H1 (cell line): Measurements from ENCODE around the gene MOB1B.

Experiments
- HDAC2 ChIP-seq, 2 experiments: fragments of 300-600 bp in 1 of 2; sonication (generic) in 1 of 2; IDR thresholded peaks; 2 replicates each; pipeline ENCODE4 v1.6.1; 2011 to 2012; ENCODE audit warnings: low read depth in 2 of 2, low read length in 2 of 2, mild to moderate bottlenecking in 2 of 2, moderate library complexity in 2 of 2, borderline replicate concordance in 1 of 2, inconsistent platforms in 1 of 2
- POLR2AphosphoS5 ChIP-seq: IDR thresholded peaks from 2 replicates; pipeline ENCODE4 v1.6.1; 2011; ENCODE audit warnings: low read depth, low read length
- YY1 ChIP-seq: IDR thresholded peaks from 2 replicates; pipeline ENCODE4 v1.6.1; 2011; ENCODE audit warnings: low read depth, mild to moderate bottlenecking, low read length
- ZNF274 ChIP-seq: IDR thresholded peaks from 2 replicates; pipeline ENCODE4 v1.7.0; 2012; ENCODE audit warnings: low read length, borderline replicate concordance; ENCODE audit errors: extremely low read depth

DNA sequence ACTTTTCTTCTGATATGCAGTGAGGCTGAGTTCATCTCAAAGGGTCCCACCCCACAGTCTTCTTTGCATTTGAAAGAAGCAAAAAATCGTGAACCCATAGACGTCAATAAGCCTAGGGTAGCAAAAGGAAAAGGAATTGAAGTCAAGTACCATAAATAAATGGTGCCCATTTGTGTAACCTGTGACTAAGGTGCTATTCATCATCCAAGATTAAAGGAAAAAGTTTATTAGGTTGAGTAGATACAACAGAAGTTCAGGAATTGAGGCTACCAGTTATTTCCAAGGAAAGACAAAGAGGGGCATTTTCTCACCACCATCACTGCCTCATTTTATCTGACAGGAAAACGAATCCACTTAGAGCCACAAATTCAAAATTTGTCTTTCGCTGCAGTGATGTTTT lies 43.7 kb upstream of the MOB1B start:
- TF ChIP-seq YY1 (no peak), ZNF274 (no peak), POLR2AphosphoS5 (no peak), HDAC2 (IDR thresholded peaks at IDR 0.05; ENCODE audit: borderline replicate concordance in 1 of 2, low read depth in 2 of 2, low read length in 2 of 2) (no peak)
